ENCODE results near the gene HCK.

DNA sequence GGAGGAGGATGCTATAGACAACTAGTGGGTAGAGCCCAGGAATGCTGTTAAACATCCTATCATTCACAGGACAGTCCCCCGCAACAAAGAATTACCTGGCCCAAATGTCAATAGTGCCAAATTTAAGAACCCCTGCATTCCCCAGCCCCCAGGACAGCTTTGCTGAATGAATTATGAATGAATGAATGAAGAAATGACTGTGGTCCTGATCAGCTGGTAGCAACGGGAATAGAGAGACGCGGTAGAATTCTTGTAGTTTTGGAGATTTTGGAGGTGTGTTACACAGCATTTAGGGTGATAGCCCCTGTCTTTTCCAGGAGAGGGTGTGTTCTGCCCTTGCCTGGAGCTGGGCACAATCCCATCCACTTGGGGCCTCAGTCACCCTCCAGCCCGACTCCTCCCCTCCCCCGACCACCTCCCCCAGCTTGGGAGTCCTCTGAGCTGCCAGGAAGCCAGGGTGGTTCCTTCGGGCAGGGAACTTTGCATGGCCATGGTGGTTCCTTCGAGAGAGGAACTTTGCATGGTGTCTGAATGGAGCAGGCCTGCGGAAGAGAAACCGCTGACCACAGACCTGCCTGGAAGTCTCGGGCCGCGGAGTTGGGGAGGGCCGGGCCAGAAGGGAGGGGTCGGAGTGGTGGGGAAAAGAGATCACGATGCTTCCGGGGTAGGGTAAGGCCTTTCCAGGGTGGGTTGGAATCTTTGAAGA, 1.0 kb upstream of the HCK start:
- peak; percentile 10 for TF ChIP-seq EZH2 (IDR thresholded peaks at IDR 0.05)
- no peak for TF ChIP-seq POLR2AphosphoS5 (IDR thresholded peaks at IDR 0.05; ENCODE audit: borderline replicate concordance, low read depth, low read length)
